Left kidney (tissue), 8 donors: ENCODE results near the gene FAM118B. TPM values are rescaled to one million over a fixed set of nuclear protein-coding genes. Genes with fewer than 3 reads are reported as not detected.

Experiments
- DNase-seq: peaks from one replicate; pipeline ENCODE4 v3.0.0-alpha.2; 2013
- long read RNA-seq, 8 donors: transcript quantifications; one replicate each; lab custom pipeline, GENCODE V29; 2026
- polyA plus RNA-seq: library from polyadenylated mRNA; unstranded; fragments of 120-200 nt; gene quantifications from one replicate; pipeline ENCODE4 v1.2.1, GENCODE V29; 2013; ENCODE audit not compliant: insufficient read length

Gene FAM118B
- polyA plus RNA-seq, result 32.5 TPM
- long read RNA-seq, donor 1, partial matches to known transcripts, result 25 of 47 reads
- long read RNA-seq, donor 1, other reads (novel, unspliced or antisense), result 18 of 47 reads
- long read RNA-seq, donor 2, transcript FAM118B-209 (9 exons, 2,402 nt), result major isoform, 7 of 52 reads
- long read RNA-seq, donor 2, partial matches to known transcripts, result 35 of 52 reads
- long read RNA-seq, donor 2, other reads (novel, unspliced or antisense), result 7 of 52 reads
- long read RNA-seq, donor 3, partial matches to known transcripts, result 41 of 47 reads
- long read RNA-seq, donor 3, other reads (novel, unspliced or antisense), result 0 of 47 reads
- long read RNA-seq, donor 4, result 0 reads
- long read RNA-seq, donor 5, partial matches to known transcripts, result 17 of 36 reads
- long read RNA-seq, donor 5, other reads (novel, unspliced or antisense), result 15 of 36 reads
- long read RNA-seq, donor 6, partial matches to known transcripts, result 38 of 50 reads
- long read RNA-seq, donor 6, other reads (novel, unspliced or antisense), result 8 of 50 reads
- long read RNA-seq, donor 7, transcript FAM118B-209 (9 exons, 2,402 nt), result major isoform, 6 of 53 reads
- long read RNA-seq, donor 7, partial matches to known transcripts, result 36 of 53 reads
- long read RNA-seq, donor 7, other reads (novel, unspliced or antisense), result 9 of 53 reads
- long read RNA-seq, donor 8, partial matches to known transcripts, result 0 of 1 reads
- long read RNA-seq, donor 8, other reads (novel, unspliced or antisense), result 0 of 1 reads

- DNase-seq, result peak; percentile 94
Measured at GRCh38 chr11:126211236-126212088, at the start of gene FAM118B, which contains the start of gene RPUSD4. Gene FAM118B (plus strand): TSS chr11:126211782. CDS start chr11:126235002, 23,220 bp downstream. Gene RPUSD4 (minus strand): TSS chr11:126211650. CDS start chr11:126211638, 12 bp downstream.

GRCh38 chr11:126162306-126163030 is 49.1 kb upstream of the FAM118B start:
- DNase-seq, result no peak

GRCh38 chr11:126163074-126163700 is 48.4 kb upstream of the FAM118B start:
- peak; percentile 81 for DNase-seq

GRCh38 chr11:126163779-126164178 is 47.8 kb upstream of the FAM118B start:
- no peak for DNase-seq

- DNase-seq, result no peak
Measured at GRCh38 chr11:126164781-126165180, 46.8 kb upstream of the FAM118B start.

GRCh38 chr11:126165311-126165720 is 46.3 kb upstream of the FAM118B start:
- DNase-seq, result no peak

GRCh38 chr11:126165757-126166156 is 45.8 kb upstream of the FAM118B start:
- no peak for DNase-seq

- no peak for DNase-seq
Measured at GRCh38 chr11:126166413-126166812, 45.2 kb upstream of the FAM118B start.

- no peak for DNase-seq
Measured at GRCh38 chr11:126167488-126167887, 44.1 kb upstream of the FAM118B start.

GRCh38 chr11:126169291-126169690 is 42.3 kb upstream of the FAM118B start:
- DNase-seq, result no peak

- no peak for DNase-seq
Measured at GRCh38 chr11:126172596-126173038, 39.0 kb upstream of the FAM118B start.

GRCh38 chr11:126173257-126173656 is 38.3 kb upstream of the FAM118B start:
- DNase-seq, result no peak

- DNase-seq, result no peak
Measured at GRCh38 chr11:126174816-126175215, 36.8 kb upstream of the FAM118B start.

GRCh38 chr11:126175393-126175792 is 36.2 kb upstream of the FAM118B start:
- no peak for DNase-seq

GRCh38 chr11:126176853-126177470 is 34.6 kb upstream of the FAM118B start:
- DNase-seq, result no peak

GRCh38 chr11:126181939-126182730 is 29.4 kb upstream of the FAM118B start:
- no peak for DNase-seq

GRCh38 chr11:126182787-126183445 is 28.7 kb upstream of the FAM118B start:
- no peak for DNase-seq

- DNase-seq, result peak; percentile 37
Measured at GRCh38 chr11:126185259-126186024, 26.1 kb upstream of the FAM118B start.
